Upper lobe of right lung (tissue), 1 donor: ENCODE data around the gene MFAP3L. TPM values are rescaled to one million over a fixed set of nuclear protein-coding genes. Genes with fewer than 3 reads are reported as not detected.
A peak's percentile ranks its signal among the peaks of the same experiment; 100 is the strongest.

Experiments
- ATAC-seq: fragments of 200-7000 bp; cut with Tn5 transposase; one replicate; pipeline ENCODE4 v1.9.1; 2020; ENCODE audit warnings: mild to moderate bottlenecking, moderate library complexity
- DNase-seq: peaks from one replicate; pipeline ENCODE4 v3.0.0-alpha.2; 2020
- H3K27ac ChIP-seq: fragments of 200-600 bp; one replicate; pipeline ENCODE4 v1.8.0; 2022
- H3K27me3 ChIP-seq: fragments of 200-600 bp; one replicate; pipeline ENCODE4 v1.8.0; 2022; ENCODE audit warnings: mild to moderate bottlenecking
- H3K36me3 ChIP-seq: fragments of 200-600 bp; one replicate; pipeline ENCODE4 v1.8.0; 2022
- H3K4me1 ChIP-seq: fragments of 200-600 bp; one replicate; pipeline ENCODE4 v1.8.0; 2022
- H3K4me3 ChIP-seq: fragments of 200-600 bp; one replicate; pipeline ENCODE4 v1.8.0; 2022; ENCODE audit warnings: mild to moderate bottlenecking
- H3K9me3 ChIP-seq: fragments of 200-600 bp; one replicate; pipeline ENCODE4 v1.8.0; 2022
- CTCF ChIP-seq: fragments of 200-600 bp; IDR thresholded peaks from one replicate; pipeline ENCODE4 v1.8.0; 2022; ENCODE audit warnings: antibody characterized with exemption
- intact Hi-C: fragments of 100-400 bp; cut with DNase I; formaldehyde crosslinking; loops from one replicate; pipeline ENCODE4 v1.11.0; 2022
- long read RNA-seq: library from polyadenylated mRNA; unstranded; transcript quantifications from one replicate; pipeline ENCODE4 v2.0.0, GENCODE V29; 2021
- total RNA-seq: library from RNA; stranded (reverse); fragmentation: NEBNext Ultra II Directional; extraction: Animal tissue kit (Norgen Biotek cat#: 25700); gene quantifications from one replicate; pipeline ENCODE4 v1.2.1, GENCODE V29; 2021
- donor health status: DM: no; HTN: yes; CAD: no; lungs with severe emphysema.

Gene MFAP3L
- total RNA-seq: 9.6 TPM
- long read RNA-seq, partial matches to known transcripts: 0 of 6 reads
- long read RNA-seq, other reads (novel, unspliced or antisense): 6 of 6 reads

GRCh38 chr4:170026253-170027021, at the start of gene MFAP3L:
TSS of gene MFAP3L (minus strand) at chr4:170026395. CDS start at chr4:170005877, 20,518 bp downstream.
- DNase-seq (peak; percentile 95), ATAC-seq (peak; percentile 96)
- Histone ChIP-seq H3K4me1 (no peaks in the 10 kb centered on the region), H3K36me3 (no peaks in the 10 kb centered on the region), H3K9me3 (no peaks in the 10 kb centered on the region), H3K27ac (peak within 1 kb of the TSS; percentile 83), H3K27me3 (no peaks in the 10 kb centered on the region), H3K4me3 (peak within 1 kb of the TSS; percentile 86)
- intact Hi-C loops: no loop called here
- TF ChIP-seq CTCF: no peak

GRCh38 chr4:170071196-170071595, 45.0 kb upstream of the MFAP3L start:
- no peak for DNase-seq
- TF ChIP-seq CTCF: no peak
- H3K9me3 ChIP-seq: no peaks in the 10 kb centered on the region
- no peak overlapping the region for H3K27ac ChIP-seq
- H3K4me1 ChIP-seq: no peaks in the 10 kb centered on the region
- no peak overlapping the region for H3K4me3 ChIP-seq
- H3K27me3 ChIP-seq: no peaks in the 10 kb centered on the region
- no peak for ATAC-seq
- H3K36me3 ChIP-seq: peaks cover 5% of the 10 kb centered on the region
- intact Hi-C loops: no loop called here

- peaks cover 9% of the 10 kb centered on the region for H3K36me3 ChIP-seq
- no peaks in the 10 kb centered on the region for H3K9me3 ChIP-seq
- H3K4me3 ChIP-seq: no peak overlapping the region
- H3K4me1 ChIP-seq: no peaks in the 10 kb centered on the region
- DNase-seq (no peak), ATAC-seq (no peak)
- intact Hi-C loops: no loop called here
- no peaks in the 10 kb centered on the region for H3K27me3 ChIP-seq
- TF ChIP-seq CTCF: no peak
- H3K27ac ChIP-seq: no peak overlapping the region
These were observed 42.4 kb upstream of the MFAP3L start for GRCh38 chr4:170068438-170069128.

GRCh38 chr4:170059421-170059820, 33.2 kb upstream of the MFAP3L start:
- Histone ChIP-seq H3K27ac (no peak overlapping the region), H3K4me3 (no peak overlapping the region), H3K9me3 (no peaks in the 10 kb centered on the region), H3K36me3 (peaks cover 4% of the 10 kb centered on the region), H3K4me1 (no peaks in the 10 kb centered on the region), H3K27me3 (no peaks in the 10 kb centered on the region)
- no peak for TF ChIP-seq CTCF
- intact Hi-C loops: loop anchor here (10.0 kb wide), 1 partner anchor 245 kb away; no protein-coding TSS in a partner anchor
- ATAC-seq (no peak), DNase-seq (no peak)

GRCh38 chr4:170058826-170059225, 32.6 kb upstream of the MFAP3L start:
- Histone ChIP-seq H3K9me3 (no peaks in the 10 kb centered on the region), H3K36me3 (peaks cover 2% of the 10 kb centered on the region), H3K27ac (no peak overlapping the region), H3K4me1 (no peaks in the 10 kb centered on the region), H3K27me3 (no peaks in the 10 kb centered on the region), H3K4me3 (no peak overlapping the region)
- intact Hi-C loops: loop anchor here (10.0 kb wide), 1 partner anchor 244 kb away; no protein-coding TSS in a partner anchor
- DNase-seq (no peak), ATAC-seq (no peak)
- TF ChIP-seq CTCF: no peak
